Stimulated activated naive CD8-positive, alpha-beta T cell treated with anti-CD3 and anti-CD28 coated beads, Interleukin-15, Interleukin-2, amounts not matched to agents 100 U/mL and 50 U/mL, for 24 hours (primary cell): Measurements from ENCODE around the gene ARHGAP10.
A peak's percentile ranks its signal among the peaks of the same experiment; 100 is the strongest.
"Not testable (repeated sequence)": the region's sequence is repeated elsewhere in the genome, so short reads cannot be mapped to it uniquely, and the experiment has no call there.

Source experiments
- ATAC-seq: fragments of 150-1000 bp; cut with Tn5 transposase; one replicate; pipeline ENCODE4 v1.10.0; 2021
- DNase-seq: peaks from one replicate; pipeline ENCODE4 v3.0.0; 2021

Gene ARHGAP10

DNA sequence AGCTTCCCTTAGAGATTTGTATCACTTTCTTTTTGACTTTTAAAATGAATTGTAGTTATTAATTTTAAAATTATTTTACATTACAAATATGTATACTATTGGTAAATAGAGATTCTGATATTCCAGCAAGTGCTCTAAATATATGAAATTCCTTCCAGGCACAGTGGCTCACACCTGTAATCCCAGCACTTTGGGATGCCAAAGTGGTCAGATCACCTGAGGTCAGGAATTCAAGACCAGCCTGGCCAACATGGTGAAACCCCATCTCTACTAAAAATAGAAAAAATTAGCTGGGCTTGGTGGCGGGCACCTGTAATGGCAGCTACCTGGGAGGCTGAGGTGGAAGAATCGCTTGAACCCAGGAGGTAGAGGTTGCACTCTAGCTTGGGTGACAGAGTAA is 180.2 kb downstream of the ARHGAP10 start:
- not testable (repeated sequence) for DNase-seq, ATAC-seq

DNA sequence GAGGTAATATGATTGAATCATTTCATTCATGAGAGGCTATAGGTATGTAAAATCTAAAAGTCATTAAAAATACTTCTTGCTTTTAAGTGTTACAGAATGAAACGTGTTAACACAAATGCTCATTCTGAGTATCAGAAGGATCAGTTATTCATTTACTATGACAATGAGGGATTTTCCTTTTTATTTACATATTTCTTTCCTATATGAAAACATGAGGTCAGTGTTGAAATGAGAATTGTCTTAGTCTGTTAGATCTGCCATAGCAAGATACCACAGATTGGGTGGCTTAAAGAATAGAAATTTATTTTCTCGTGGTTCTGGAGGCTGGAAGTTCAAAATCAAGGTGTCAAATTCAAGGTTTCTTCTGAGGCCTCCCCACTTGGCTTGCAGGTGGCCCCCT is 181.2 kb downstream of the ARHGAP10 start:
- DNase-seq (no peak), ATAC-seq (no peak)

DNA sequence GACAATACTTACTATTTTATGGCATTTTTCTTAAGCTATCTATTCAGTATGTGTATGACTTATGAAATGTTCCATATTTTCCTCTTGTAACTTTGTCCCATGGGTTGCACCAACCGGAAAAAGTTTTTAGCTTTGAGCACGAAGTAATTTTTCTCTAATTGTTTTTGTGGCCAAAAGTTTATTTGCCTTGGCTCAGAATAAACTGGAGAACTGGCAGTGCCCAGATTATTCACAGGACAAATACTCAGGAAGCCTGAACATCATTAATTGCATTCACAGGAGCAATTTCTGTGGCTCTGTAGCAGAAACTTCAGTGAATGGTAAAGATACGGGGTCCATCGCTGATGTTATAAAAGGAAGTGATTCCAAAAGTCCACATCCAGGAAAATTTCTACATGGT is 184.5 kb downstream of the ARHGAP10 start:
- ATAC-seq = no peak

DNA sequence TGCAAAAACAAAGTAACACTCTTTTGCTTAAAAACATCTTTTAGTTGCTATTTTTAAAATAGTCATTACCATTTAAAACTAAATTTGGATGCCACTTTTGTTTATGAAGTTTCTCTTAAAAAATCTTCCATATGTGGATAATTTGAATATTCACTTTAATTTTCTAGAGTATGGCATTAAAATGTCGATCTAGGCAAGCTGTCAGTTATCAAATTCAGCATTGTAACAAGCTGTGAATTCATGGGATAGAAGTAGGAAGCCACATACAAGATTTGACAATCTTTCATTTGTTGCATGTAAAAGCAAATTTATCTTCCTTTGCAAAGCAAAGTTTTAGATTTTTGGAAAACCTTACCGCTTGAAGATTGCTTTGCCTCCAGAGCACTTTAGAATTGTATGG is 191.5 kb downstream of the ARHGAP10 start:
- DNase-seq (no peak), ATAC-seq (no peak)

More for the DNA sequence above, 184.5 kb downstream of the ARHGAP10 start:
- no peak for DNase-seq

DNA sequence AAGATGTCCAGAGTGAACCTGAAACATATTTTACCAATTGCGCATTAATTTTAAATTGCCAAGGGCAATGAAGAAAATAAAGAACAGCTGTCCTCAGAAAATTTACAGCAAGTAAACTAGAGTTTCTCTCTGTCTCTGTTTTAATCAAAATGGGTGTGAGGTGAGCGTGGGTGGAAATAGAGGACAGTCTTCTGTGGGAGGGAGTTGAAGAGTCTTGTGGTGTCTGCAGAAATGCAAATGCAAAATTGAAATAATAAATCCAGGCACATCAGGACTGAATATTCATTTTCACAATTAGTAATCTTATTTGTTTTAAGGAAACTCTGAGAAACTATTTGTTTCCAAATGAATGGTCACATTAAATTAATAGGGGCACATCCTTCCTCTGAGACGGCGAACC is 192.0 kb downstream of the ARHGAP10 start:
- ATAC-seq (no peak), DNase-seq (no peak)

DNA sequence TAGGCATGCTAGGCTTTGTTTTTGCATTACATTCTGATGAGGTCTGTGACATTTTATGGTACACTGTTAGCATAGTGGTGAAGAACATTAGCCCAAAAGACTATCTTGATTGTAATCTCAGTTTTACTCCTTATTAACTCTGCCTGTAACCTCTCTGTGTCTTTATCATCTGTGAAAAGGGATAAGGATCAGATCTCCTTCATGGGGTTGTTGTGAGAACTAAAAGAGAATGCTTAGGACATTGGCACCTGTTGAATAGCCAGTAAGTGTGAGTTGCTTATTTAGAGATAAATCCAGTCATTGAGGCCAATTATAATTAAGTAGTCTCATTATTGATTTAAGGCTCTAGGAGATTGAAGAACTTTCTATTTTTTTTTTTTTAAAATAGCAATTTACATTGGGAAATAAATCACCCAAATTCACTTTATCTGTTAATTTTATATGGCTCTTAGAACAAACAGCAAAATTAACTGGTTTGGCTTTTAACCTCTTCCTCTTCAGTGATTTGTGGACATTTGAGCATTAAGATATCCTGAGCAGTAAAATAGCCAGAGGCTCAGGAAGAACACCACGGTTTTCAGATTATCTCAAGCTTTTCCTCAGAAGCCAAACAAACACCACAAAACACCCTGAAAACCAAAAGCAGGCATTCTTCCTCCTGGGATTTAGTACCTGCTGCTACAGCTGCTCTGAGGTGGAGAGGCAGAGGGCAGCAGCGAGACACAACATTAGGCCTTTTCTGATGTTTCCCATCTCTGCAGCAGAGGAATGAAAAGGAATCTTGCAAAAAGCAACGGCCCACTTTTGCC is 192.9 kb downstream of the ARHGAP10 start:
- no peak for DNase-seq
- no peak for ATAC-seq

DNA sequence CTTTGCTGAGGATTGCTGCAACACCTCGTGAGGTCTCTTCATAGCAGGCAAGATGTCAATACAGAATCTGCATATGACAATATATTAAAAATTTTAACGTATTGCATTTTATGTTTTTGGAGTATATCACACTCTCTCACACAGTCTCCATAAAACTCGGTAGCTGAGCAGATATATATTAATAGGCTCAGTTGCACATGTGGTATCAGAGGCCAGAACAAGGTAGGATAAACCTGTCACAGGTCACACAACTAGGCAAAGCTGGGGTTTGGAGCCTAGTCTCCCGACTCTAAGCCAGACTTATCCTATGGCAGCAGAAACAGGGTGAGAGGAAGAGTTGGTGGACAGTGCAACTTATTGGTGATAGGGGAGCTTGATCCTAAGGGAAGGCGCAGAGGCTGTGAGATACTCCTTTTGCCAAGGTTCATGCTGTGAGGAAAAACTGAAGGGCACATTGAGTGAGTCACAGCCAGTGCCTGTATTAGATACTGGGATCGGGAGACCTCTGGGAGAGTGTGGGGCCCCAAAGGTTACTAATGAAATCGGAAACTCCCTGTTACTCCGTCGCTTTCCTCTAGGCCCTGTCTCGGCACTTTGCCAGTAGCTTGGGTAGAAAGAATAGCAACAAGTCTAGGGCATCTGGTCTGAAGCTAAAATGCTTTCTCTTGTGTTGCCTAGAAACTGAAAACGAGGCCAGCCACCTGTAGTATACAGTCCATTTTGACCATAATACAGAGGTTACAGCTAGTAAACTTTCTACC is 195.7 kb downstream of the ARHGAP10 start:
- ATAC-seq (no peak), DNase-seq (no peak)

DNA sequence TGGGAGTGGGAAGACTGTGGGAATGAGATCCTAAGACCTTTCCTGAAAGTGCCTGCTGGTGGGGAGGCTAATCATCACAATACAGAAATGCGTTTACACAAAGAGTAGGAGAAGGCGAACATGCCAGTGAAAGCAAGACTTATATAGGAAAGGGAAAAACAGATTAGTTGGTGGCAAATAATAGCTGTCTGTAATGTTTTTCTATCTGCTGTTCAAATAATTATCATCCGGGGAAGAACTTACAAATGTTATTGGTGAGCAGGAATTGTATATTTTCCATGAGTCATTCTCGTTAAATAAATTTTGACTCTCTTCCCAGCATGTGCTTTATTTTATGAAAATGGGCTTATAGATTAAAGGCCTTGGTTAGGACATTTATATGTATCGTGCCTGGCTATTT is 196.5 kb downstream of the ARHGAP10 start:
- no peak for ATAC-seq
- DNase-seq = no peak

DNA sequence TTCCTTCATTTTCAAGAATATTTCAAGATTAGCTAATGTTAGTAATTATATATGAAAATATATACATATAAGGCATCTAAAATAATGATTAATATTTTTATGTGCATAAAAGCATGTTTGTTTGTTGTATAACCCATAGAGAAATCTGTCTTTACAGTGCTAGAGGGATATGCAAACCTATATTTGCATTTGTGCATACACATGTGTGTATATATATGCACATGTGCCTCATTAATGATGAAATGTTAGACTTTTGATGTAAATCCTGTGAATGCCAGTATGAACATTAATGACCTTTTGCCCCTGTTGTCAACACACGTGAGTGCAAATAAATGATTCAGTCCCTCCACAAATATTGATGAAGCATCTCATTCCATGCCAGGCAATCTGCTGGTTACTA is 197.9 kb downstream of the ARHGAP10 start:
- DNase-seq = no peak
- ATAC-seq = no peak

DNA sequence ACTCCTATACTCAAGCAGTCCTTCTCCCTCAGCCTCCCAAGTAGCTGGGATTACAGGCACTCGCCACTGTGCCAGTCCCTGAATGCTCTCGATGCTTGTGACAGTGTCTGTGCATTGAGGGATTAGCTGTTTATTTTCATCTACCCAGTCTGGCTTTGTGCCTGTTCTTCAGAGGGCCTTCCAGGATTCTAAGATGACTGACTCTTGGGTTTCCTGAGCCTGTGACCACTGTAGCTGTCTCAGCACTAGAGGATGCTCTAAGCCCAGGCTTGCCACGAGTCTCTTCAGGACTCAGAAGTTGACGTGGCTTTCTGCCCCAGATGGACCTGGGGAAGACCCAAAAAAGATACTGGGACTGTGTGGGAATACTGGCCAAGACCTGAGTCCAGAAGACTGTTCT is 201.4 kb downstream of the ARHGAP10 start:
- ATAC-seq (peak; percentile 28), DNase-seq (no peak)

DNA sequence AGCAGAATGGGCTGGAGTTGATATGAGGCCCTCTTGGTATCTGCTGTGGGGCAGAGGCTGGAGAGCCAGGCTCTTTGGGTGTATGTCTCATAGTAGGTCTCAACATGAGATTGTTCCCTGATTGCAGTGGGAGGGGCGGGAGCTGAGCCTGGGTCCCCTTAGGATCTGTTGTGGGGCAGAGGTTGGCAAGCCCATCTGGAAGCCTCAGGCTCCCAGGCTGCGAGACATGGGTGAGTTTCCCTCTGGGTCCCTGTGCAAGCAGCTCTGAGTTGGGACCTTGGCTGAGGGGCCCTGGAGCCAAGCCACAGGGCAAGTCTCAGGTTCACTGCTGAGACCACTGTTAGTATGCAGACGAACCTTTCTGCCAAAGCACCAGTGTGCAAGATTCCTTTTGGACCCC is 201.9 kb downstream of the ARHGAP10 start:
- ATAC-seq = no peak
- DNase-seq = no peak

DNA sequence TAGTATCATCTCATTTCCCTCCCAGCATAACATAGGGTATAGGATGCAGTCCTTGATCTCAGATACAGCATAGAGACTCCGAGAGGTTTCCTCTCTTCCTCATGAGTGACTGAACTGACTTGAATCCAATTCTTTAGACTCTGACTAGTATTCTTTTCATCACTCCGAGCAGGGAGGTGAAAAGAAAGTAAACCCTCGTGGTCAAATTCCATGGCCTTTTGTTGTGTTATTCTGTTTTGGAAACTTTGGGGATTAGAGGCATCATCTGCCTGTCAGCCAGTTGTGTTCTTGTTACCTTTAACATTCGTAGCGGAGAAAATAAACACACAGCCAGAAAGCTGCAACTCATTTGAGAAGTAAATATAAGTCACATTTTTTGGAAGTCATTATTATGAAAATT is 206.6 kb downstream of the ARHGAP10 start:
- no peak for ATAC-seq
- DNase-seq = no peak

DNA sequence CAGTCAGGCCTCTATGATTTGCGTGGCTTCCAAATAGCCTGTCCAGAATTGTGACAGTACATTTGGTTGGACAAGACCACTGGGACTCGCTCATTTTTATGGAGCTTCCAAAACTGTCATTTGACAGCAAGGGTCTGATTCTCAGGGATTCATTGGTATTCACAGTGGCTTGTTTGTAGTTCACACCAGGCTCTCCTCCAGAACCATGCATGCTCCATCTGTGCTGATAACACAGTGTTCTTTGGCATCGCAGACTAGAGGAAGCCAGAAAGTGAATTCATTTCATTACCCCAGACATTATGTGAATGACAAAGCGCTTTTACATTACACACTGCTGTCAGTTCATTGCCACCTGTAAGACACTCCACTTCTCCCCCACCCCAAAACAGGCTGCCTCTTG is 208.3 kb downstream of the ARHGAP10 start:
- ATAC-seq (no peak), DNase-seq (no peak)

DNA sequence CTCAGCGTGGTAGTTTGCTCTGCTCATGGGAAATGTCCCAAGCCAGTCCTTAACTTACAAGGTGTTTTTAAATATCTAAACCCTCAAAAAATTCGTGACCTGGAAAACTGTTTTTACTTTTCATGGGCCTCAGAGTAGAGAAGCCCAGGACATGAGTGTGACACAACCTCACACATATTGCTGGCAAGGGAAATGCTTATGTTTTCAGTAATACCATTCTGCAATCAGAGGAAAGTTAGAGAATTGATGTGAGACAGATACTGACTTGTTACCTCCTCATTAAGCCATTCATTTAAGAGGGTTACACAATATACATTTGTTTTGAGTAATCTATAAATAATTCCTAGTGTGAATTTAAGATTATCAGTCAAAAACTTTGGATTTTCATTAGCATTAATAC is 209.5 kb downstream of the ARHGAP10 start:
- DNase-seq = no peak
- no peak for ATAC-seq

DNA sequence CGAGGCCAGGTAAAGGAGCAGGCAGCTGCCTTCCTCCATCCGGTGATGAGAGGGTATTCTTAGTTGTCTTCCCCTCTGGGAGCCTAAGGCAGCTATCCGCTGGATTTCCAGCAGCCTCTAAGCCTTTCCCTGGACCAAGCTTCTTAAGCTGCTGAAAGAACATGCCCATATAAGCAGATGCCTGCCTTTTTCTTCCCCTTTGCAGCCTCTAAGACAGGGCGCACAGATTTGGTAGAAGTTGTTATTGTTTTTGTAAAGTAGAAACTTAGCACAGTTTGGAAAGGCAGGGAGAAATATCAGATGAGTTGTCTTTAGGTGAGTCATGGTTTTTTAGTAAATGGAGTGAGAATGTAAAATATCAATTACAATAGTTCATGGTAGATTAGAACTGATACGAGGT is 210.8 kb downstream of the ARHGAP10 start:
- ATAC-seq = no peak
- no peak for DNase-seq

DNA sequence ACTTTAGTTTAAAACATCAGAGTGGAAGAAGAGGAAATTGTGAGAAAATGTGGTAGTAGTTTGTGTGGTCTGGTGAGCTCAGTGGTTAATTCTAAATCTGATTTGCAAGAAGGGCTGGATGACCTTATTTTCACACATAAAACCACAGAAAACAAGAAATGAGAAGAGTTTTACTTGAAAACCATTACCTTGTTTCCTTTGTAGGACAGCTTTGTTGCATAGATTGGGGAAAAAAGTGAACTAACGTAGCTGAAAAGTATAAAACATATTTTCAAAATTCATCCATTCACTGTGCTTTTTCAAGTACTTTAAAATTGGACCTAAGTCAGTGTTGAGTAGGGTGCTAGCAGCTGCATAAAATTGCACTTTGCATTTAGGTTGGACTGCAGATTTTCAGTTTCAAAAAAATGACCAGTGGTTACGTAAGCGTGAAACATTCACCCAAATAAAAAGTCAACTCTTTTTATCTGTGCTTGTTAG is 211.3 kb downstream of the ARHGAP10 start:
- DNase-seq = no peak

DNA sequence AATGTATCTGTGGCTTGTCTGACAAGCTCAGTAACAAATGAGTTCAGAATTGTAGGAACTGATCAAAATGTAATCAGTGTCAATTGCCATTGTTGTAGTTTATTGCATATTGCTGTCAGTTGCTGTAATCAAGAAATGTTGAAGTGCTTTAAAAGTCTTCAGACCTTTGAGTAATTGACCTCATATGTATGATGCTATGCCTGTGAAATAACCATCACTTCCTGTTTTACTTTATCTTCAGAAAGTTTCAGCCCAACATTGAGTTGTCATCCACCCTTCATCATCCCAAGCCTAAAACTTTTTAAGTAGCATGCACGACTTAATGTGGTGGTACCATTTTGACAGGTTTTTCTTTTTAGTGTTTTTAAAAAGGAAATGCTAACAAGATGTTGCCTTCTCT is 212.4 kb downstream of the ARHGAP10 start:
- ATAC-seq = no peak
- DNase-seq = no peak

More for the DNA sequence above, 211.3 kb downstream of the ARHGAP10 start:
- ATAC-seq = peak; percentile 72

DNA sequence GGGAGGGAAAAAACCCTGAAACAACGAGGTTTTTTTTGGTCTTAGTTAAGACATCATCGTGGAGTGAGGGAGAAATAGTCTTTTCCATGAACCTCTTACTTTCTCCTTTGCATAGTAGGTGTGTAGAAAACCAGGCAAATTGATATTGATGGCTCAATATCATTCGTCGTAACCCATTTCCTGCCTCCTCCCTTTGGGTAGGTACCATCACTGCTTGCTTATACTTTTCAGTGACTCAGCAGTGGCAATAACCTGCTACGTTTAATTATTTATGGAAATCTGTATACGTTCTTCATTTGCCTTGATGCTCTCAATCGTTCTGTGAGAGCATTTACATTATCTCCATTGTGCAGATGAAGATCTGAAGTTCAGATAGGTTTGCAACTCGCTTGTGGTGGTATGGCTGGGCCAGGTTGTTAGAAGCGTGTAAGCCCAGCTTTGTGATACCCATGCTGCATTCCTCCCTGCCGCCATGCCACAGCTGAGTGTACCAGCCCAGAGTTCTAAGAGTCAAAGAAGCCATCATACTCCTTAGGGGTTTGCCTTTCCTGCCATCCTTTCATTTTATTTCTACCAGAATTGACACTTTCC is 212.9 kb downstream of the ARHGAP10 start:
- DNase-seq (no peak), ATAC-seq (no peak)

DNA sequence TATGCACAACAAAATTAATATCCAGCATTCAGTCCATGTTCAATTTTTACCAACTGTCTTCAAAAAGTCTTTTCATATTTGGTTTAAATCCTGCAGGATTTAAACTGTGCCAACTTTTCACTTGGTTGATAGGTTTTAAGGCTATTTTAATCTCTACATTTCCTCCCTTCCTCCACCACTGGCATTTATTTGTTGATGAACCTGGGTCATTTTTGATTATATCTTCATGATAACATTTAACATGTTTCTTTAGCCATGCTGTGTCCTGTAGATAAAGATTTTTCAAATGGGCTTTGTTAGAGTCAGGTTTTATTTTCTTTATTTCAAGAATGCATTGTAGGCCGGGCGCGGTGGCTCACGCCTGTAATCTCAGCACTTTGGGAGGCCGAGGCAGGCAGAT is 216.4 kb downstream of the ARHGAP10 start:
- DNase-seq (no peak), ATAC-seq (no peak)

DNA sequence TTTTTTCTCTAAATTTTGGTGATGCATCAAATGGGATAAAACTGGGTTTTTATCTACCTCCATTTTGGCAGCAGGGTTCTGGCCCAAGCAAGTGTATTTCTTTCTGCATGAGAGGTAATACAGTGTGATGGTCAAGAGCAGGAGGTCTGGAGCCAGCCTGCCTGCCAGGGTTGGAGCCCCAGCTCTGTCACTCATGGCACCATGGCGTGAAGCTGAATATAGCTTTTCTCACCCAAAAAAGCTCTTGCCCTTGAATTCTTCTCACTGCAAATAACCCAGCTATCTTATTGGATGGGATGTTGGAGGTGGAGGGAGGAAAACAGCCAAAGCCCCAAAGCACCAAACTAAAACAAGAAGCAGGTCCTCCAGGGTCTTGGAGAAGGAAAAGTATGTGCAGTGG is 218.4 kb downstream of the ARHGAP10 start:
- DNase-seq (no peak), ATAC-seq (no peak)

DNA sequence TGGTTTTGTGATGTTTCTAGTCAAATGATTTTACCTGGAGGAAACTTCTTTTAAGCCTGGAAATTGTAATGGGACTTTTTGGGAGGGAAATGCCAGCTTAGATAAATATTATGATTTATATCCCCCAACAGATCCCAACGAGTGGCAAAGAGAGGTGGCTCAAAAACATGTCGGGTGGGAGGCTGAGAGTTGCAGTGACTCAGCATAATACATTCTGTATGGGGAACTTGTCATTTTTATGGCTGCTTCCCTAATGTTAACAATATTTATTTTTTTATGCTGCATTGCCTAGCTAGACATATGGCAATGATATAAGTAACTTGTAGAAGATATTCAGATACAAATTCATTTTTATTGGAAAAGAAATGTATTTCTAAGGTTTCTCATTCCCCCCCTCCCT is 219.0 kb downstream of the ARHGAP10 start:
- no peak for DNase-seq
- no peak for ATAC-seq

DNA sequence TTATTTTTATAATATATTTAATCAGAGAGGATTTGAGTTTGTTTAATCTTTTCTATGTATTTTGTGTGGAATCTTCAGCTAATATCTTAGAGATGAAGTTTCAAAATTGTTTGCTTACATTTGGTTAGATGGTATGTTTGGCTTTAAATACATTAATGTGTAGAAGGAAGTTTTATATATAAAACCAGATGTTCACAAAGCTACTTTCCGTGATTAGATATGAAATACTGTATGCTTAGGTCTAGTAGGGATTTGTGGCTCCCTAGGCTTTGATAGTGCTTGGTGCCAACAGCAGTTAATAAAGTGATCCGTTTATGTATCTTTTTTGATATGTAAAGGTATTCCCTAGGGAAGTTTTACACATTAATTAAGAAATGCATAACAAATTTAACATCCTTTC is 223.0 kb downstream of the ARHGAP10 start:
- no peak for DNase-seq
- ATAC-seq = no peak
